HUES48 (cell line): Measurements from ENCODE around the gene ITGB6.
"Not testable (repeated sequence)": the region's sequence is repeated elsewhere in the genome, so short reads cannot be mapped to it uniquely, and the experiment has no call there.

Experiments used
- H3K27ac ChIP-seq: one replicate; pipeline ENCODE4 v1.7.0; 2013; ENCODE audit warnings: low read depth, low read length, inconsistent platforms
- H3K27me3 ChIP-seq: 2 replicates; pipeline ENCODE4 v1.6.1; 2013; ENCODE audit warnings: mild to moderate bottlenecking, low read length; ENCODE audit not compliant: control insufficient read depth, insufficient read depth
- H3K36me3 ChIP-seq: 2 replicates; pipeline ENCODE4 v1.6.1; 2013; ENCODE audit warnings: low read length; ENCODE audit not compliant: control insufficient read depth, insufficient read depth
- H3K4me1 ChIP-seq: 2 replicates; pipeline ENCODE4 v1.6.1; 2013; ENCODE audit warnings: mild to moderate bottlenecking, low read length; ENCODE audit not compliant: control insufficient read depth, insufficient read depth
- H3K4me3 ChIP-seq: 2 replicates; pipeline ENCODE4 v1.5.1; 2013; ENCODE audit warnings: mild to moderate bottlenecking, low read depth, low read length
- H3K9ac ChIP-seq: 2 replicates; pipeline ENCODE4 v1.6.1; 2013; ENCODE audit warnings: mild to moderate bottlenecking, low read depth, low read length, moderate library complexity
- H3K9me3 ChIP-seq: 2 replicates; pipeline ENCODE4 v1.6.1; 2013; ENCODE audit warnings: low read length; ENCODE audit not compliant: control insufficient read depth, insufficient read depth

Gene ITGB6

DNA sequence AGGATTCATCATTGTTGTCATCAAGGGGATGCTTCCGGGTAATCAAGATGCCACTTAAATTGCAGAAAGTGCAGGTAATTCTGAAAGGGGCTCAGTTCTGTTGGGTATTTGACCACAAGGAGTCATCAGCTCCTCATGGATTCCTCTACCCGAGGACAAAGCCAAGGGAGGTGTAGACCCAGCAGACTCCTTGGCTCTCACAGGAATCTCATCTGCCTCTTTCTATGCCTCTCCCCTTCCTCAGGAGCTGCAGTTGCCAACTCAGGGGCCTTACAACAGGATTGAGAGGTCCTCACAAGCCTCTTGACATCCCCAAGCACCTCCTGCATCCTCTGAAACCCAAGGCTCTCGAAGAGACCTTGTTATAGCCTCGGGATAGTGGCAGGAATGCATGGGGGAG is 44.0 kb downstream of the ITGB6 start:
- Histone ChIP-seq H3K4me1 (peaks cover 10% of the 10 kb centered on the region), H3K9ac (no peak overlapping the region), H3K4me3 (no peak overlapping the region), H3K27me3 (no peaks in the 10 kb centered on the region), H3K36me3 (no peaks in the 10 kb centered on the region), H3K9me3 (no peaks in the 10 kb centered on the region), H3K27ac (no peak overlapping the region)

DNA sequence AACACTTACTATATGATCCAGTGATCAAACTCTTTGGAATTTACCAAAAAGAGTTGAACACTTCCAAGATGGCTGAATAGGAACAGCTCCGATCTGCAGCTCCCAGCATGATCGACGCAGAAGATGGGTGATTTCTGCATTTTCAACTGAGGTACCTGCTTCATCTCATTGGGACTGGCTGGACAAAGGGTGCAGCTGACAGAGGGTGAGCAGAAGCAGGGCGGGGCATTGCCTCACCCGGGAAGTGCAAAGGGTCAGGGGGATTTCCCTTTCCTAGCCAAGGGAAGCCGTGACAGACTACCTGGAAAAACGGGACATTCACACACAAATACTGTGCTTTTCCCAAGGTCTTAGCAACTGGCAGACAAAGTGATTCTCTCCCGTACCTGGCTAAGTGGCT is 51.7 kb downstream of the ITGB6 start:
- not testable (repeated sequence) for H3K27me3 ChIP-seq, H3K4me3 ChIP-seq, H3K27ac ChIP-seq, H3K36me3 ChIP-seq, H3K4me1 ChIP-seq, H3K9me3 ChIP-seq, H3K9ac ChIP-seq

DNA sequence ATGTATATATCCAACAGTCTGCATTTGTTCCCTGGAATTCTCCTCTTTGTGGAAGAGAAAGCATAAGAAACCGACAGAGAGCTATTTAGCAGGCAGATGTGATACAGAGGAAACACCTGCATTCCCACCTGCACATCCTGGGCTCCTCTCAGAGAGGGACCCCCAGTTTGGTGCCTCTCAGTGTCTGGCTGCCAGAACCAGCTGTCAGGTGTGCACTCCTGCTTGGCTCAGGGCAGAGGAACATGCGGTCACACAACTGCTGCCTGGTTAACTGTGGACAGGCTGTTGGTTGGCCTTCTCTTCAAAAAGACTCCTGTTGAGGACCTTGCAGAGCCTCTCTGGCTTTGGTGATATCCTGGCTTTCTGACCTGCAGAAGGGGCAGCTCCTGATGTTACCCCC is 54.6 kb downstream of the ITGB6 start:
- no peak overlapping the region for H3K9ac ChIP-seq
- no peaks in the 10 kb centered on the region for H3K36me3 ChIP-seq
- H3K4me1 ChIP-seq: no peaks in the 10 kb centered on the region
- no peak overlapping the region for H3K27ac ChIP-seq
- H3K9me3 ChIP-seq: no peaks in the 10 kb centered on the region
- H3K27me3 ChIP-seq: no peaks in the 10 kb centered on the region
- H3K4me3 ChIP-seq: no peak overlapping the region

- Histone ChIP-seq H3K27me3 (no peaks in the 10 kb centered on the region), H3K4me1 (no peaks in the 10 kb centered on the region), H3K9ac (no peak overlapping the region), H3K36me3 (no peaks in the 10 kb centered on the region), H3K9me3 (no peaks in the 10 kb centered on the region), H3K4me3 (no peak overlapping the region), H3K27ac (no peak overlapping the region)
These were observed 55.6 kb downstream of the ITGB6 start for GRCh38 chr2:160144280-160144990.

- H3K4me1 ChIP-seq: no peaks in the 10 kb centered on the region
- no peak overlapping the region for H3K9ac ChIP-seq
- no peak overlapping the region for H3K27ac ChIP-seq
- no peak overlapping the region for H3K4me3 ChIP-seq
- H3K27me3 ChIP-seq: no peaks in the 10 kb centered on the region
- H3K36me3 ChIP-seq: no peaks in the 10 kb centered on the region
- no peaks in the 10 kb centered on the region for H3K9me3 ChIP-seq
These were observed 57.6 kb downstream of the ITGB6 start for GRCh38 chr2:160142472-160142871.

DNA sequence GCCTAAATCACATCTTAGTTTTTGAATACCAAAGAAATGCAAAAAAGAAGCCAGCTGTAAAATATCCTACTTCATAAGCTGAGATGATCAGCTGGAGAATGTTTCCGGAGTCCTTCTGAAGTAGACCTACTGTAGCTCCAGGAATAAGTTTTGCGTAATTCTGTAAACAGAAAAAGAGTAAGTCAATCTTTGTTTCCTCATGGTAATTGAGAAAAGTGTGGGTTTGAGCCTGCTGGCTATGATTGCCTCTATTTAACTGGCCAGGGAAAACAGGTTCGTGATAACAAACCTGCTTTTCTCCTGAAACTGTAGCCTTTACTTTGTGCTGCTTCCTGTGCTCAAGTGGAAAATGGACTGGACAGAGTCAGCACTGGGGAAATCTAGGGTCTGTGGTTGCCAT is 58.2 kb downstream of the ITGB6 start:
- Histone ChIP-seq H3K27ac (no peak overlapping the region), H3K9ac (no peak overlapping the region), H3K4me1 (no peaks in the 10 kb centered on the region), H3K27me3 (no peaks in the 10 kb centered on the region), H3K4me3 (no peak overlapping the region), H3K9me3 (no peaks in the 10 kb centered on the region), H3K36me3 (no peaks in the 10 kb centered on the region)

GRCh38 chr2:160141419-160141818 is 58.7 kb downstream of the ITGB6 start:
- H3K4me1 ChIP-seq: no peaks in the 10 kb centered on the region
- no peaks in the 10 kb centered on the region for H3K27me3 ChIP-seq
- no peaks in the 10 kb centered on the region for H3K36me3 ChIP-seq
- no peak overlapping the region for H3K4me3 ChIP-seq
- no peak overlapping the region for H3K27ac ChIP-seq
- H3K9ac ChIP-seq: no peak overlapping the region
- H3K9me3 ChIP-seq: no peaks in the 10 kb centered on the region

DNA sequence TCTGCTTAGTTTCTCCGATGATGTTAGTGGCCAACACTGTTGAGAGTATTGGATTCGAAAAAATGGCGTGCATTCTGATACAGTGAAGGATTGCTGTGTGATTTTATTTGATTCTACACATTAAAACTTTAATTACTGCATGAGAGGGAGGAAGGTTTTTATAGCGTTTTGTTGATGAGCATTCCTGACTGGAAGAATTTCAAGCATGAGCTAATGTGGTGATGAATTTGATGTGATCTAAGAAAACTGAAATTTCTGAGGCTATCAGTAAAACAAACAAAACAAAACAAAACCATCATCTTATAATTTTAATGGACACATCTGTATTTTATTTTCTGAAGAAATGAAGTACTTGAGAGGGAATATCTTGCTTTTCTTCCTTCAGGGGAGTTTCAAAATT is 59.6 kb downstream of the ITGB6 start:
- no peaks in the 10 kb centered on the region for H3K4me1 ChIP-seq
- H3K27me3 ChIP-seq: no peaks in the 10 kb centered on the region
- no peak overlapping the region for H3K4me3 ChIP-seq
- no peaks in the 10 kb centered on the region for H3K36me3 ChIP-seq
- no peak overlapping the region for H3K27ac ChIP-seq
- no peak overlapping the region for H3K9ac ChIP-seq
- no peaks in the 10 kb centered on the region for H3K9me3 ChIP-seq

GRCh38 chr2:160139991-160140390 is 60.1 kb downstream of the ITGB6 start:
- Histone ChIP-seq H3K27me3 (no peaks in the 10 kb centered on the region), H3K4me3 (no peak overlapping the region), H3K27ac (no peak overlapping the region), H3K36me3 (no peaks in the 10 kb centered on the region), H3K9me3 (no peaks in the 10 kb centered on the region), H3K4me1 (no peaks in the 10 kb centered on the region), H3K9ac (no peak overlapping the region)

DNA sequence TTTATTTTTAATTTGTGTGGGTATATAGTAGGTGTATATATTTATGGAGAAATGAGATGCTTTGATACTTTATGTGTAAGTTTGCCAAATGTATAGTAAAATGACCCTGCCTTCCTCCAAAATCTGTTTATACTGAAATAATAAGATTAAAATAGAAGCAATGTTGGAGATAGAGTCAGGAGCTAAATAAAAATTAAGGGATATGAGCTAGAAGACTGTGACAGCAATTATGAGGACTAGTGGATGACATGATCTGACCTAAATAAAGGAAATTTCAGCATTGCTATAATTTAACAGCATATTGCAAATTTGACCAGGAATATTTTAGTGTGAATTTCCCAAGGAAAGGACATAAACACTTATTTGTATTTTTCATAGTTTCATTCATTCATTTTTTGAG is 60.7 kb downstream of the ITGB6 start:
- Histone ChIP-seq H3K4me1 (no peaks in the 10 kb centered on the region), H3K27me3 (no peaks in the 10 kb centered on the region), H3K4me3 (no peak overlapping the region), H3K9ac (no peak overlapping the region), H3K9me3 (no peaks in the 10 kb centered on the region), H3K27ac (no peak overlapping the region), H3K36me3 (no peaks in the 10 kb centered on the region)

DNA sequence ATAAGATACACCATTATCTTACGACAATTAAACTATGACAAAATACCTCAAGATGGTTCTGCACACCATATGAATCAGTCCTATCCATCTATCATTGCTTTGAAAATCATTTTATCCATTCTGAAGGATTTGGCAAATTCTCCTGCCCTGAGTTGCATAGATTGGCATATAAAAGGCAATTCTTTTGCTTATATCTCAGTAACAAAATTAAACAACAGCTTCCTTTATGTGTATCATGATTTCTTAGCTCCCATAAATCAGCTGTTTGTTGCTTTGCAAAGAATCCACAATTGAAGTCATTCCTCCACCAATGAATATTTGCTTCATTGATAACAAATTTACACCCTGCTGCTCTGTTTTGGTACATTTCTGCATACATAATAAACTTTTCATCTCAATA is 61.7 kb downstream of the ITGB6 start:
- Histone ChIP-seq H3K27me3 (no peaks in the 10 kb centered on the region), H3K9me3 (no peaks in the 10 kb centered on the region), H3K9ac (no peak overlapping the region), H3K27ac (no peak overlapping the region), H3K4me1 (no peaks in the 10 kb centered on the region), H3K36me3 (no peaks in the 10 kb centered on the region), H3K4me3 (no peak overlapping the region)

DNA sequence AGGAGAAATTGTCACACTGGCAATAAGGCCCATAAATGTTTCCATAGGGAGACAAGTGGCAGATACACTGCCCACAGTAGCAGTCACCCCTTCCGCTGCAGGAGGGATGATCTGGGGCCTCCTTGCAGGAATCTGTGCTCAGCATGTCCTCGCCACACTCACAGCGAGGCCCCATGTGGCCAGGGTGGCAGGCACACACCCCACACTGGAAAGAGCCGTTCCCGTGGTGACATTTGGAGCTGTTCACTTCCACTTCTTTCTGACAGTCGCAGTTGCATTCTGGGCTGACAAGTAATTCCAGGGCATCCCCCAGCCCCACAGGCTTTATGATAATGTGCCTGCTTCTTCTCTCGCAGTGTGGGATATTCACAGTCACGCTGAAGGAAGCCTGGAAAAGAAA is 62.6 kb downstream of the ITGB6 start:
- Histone ChIP-seq H3K27me3 (no peaks in the 10 kb centered on the region), H3K4me3 (no peak overlapping the region), H3K36me3 (no peaks in the 10 kb centered on the region), H3K27ac (no peak overlapping the region), H3K9me3 (no peaks in the 10 kb centered on the region), H3K9ac (no peak overlapping the region), H3K4me1 (no peaks in the 10 kb centered on the region)
